Measurements from ENCODE around the gene HHATL. TPM values are rescaled to one million over a fixed set of nuclear protein-coding genes. Genes with fewer than 3 reads are reported as not detected.
A peak's percentile ranks its signal among the peaks of the same experiment; 100 is the strongest.

The HHATL gene
- not detected for total RNA-seq

- DNase-seq, result peak; percentile 58
Observed at GRCh38 chr3:42702066-42702951, at the start of gene HHATL. HHATL (minus strand) TSS chr3:42702798; CDS start chr3:42700826, 1,972 bp downstream.

- no peak for DNase-seq
Observed at GRCh38 chr3:42751609-42752008, 49.0 kb upstream of the HHATL start.

- no peak for DNase-seq
Observed at GRCh38 chr3:42750834-42751233, 48.2 kb upstream of the HHATL start.

GRCh38 chr3:42749753-42750231 is 47.2 kb upstream of the HHATL start:
- no peak for DNase-seq

GRCh38 chr3:42749025-42749752 is 46.6 kb upstream of the HHATL start:
- no peak for DNase-seq

GRCh38 chr3:42747581-42747980 is 45.0 kb upstream of the HHATL start:
- no peak for DNase-seq

GRCh38 chr3:42746455-42747450 is 44.2 kb upstream of the HHATL start:
- no peak for DNase-seq

GRCh38 chr3:42745776-42746454 is 43.3 kb upstream of the HHATL start:
- no peak for DNase-seq

- DNase-seq, result no peak
Observed at GRCh38 chr3:42745291-42745745, 42.7 kb upstream of the HHATL start.

- no peak for DNase-seq
Observed at GRCh38 chr3:42743204-42743995, 40.8 kb upstream of the HHATL start.

GRCh38 chr3:42742688-42743087 is 40.1 kb upstream of the HHATL start:
- no peak for DNase-seq

GRCh38 chr3:42742259-42742658 is 39.7 kb upstream of the HHATL start:
- no peak for DNase-seq

- DNase-seq, result no peak
Observed at GRCh38 chr3:42741796-42742195, 39.2 kb upstream of the HHATL start.

GRCh38 chr3:42739401-42740158 is 37.0 kb upstream of the HHATL start:
- peak; percentile 70 for DNase-seq

GRCh38 chr3:42736531-42736930 is 33.9 kb upstream of the HHATL start:
- no peak for DNase-seq

GRCh38 chr3:42736081-42736480 is 33.5 kb upstream of the HHATL start:
- DNase-seq, result no peak

GRCh38 chr3:42735615-42736014 is 33.0 kb upstream of the HHATL start:
- DNase-seq, result no peak

GRCh38 chr3:42735019-42735418 is 32.4 kb upstream of the HHATL start:
- no peak for DNase-seq

GRCh38 chr3:42734263-42734860 is 31.8 kb upstream of the HHATL start:
- no peak for DNase-seq

Measured in occipital lobe (tissue), 2 donors.